ENCODE measurements around the gene CDH7. TPM values are rescaled to one million over a fixed set of nuclear protein-coding genes. Genes with fewer than 3 reads are reported as not detected.

The CDH7 gene
- total RNA-seq, 2 experiments from 2014 or later: not detected

GRCh38 chr18:65790604-65791003 is 39.8 kb downstream of the CDH7 start:
- no peaks in the 10 kb centered on the region for H3K27me3 Mint-ChIP-seq
- H3K36me3 ChIP-seq (ENCODE audit: insufficient read depth, low read length): no peaks in the 10 kb centered on the region
- no peaks in the 10 kb centered on the region for H3K4me1 Mint-ChIP-seq (ENCODE audit: low read depth)
- CTCF ChIA-PET: no interaction called here
- DNase-seq (no peak), ATAC-seq (ENCODE audit: poor library complexity) (no peak)
- no peaks in the 10 kb centered on the region for H3K27me3 ChIP-seq (ENCODE audit: control insufficient read depth in 1 of 2, insufficient read depth in 2 of 2, low read length in 2 of 2)
- H3K36me3 Mint-ChIP-seq (ENCODE audit: low read depth): no peaks in the 10 kb centered on the region
- H3K27ac Mint-ChIP-seq: no peak overlapping the region
- no peak overlapping the region for H3K4me3 ChIP-seq (ENCODE audit: low read length)
- intact Hi-C loops (cut with DNase I, micrococcal nuclease): no loop called here
- POLR2A ChIA-PET: no interaction called here
- H3K9me3 ChIP-seq (ENCODE audit: control insufficient read depth in 1 of 2, insufficient read depth in 1 of 2, low read length in 2 of 2): peaks cover 0 to 4% of the 10 kb centered on the region in 2 experiments
- no peak overlapping the region for H3K4me3 Mint-ChIP-seq
- H3K27ac ChIP-seq (ENCODE audit: low read depth in 1 of 2, low read length in 2 of 2): no peak overlapping the region
- H3K9me3 Mint-ChIP-seq: peaks cover 12% of the 10 kb centered on the region
- TF ChIP-seq CTCF (IDR thresholded peaks at IDR 0.05): no peak
- H3K4me1 ChIP-seq (ENCODE audit: insufficient read depth, low read length): no peaks in the 10 kb centered on the region

GRCh38 chr18:65791719-65792118 is 40.9 kb downstream of the CDH7 start:
- no peaks in the 10 kb centered on the region for H3K36me3 Mint-ChIP-seq (ENCODE audit: low read depth)
- POLR2A ChIA-PET: no interaction called here
- DNase-seq: no peak
- no peak overlapping the region for H3K27ac Mint-ChIP-seq
- Histone ChIP-seq H3K9me3 (ENCODE audit: control insufficient read depth in 1 of 2, insufficient read depth in 1 of 2, low read length in 2 of 2) (peaks cover 0 to 4% of the 10 kb centered on the region in 2 experiments), H3K27me3 (ENCODE audit: control insufficient read depth in 1 of 2, insufficient read depth in 2 of 2, low read length in 2 of 2) (no peaks in the 10 kb centered on the region), H3K4me3 (ENCODE audit: low read length) (no peak overlapping the region), H3K36me3 (ENCODE audit: insufficient read depth, low read length) (no peaks in the 10 kb centered on the region), H3K27ac (ENCODE audit: low read depth in 1 of 2, low read length in 2 of 2) (no peak overlapping the region), H3K4me1 (ENCODE audit: insufficient read depth, low read length) (no peaks in the 10 kb centered on the region)
- TF ChIP-seq CTCF (IDR thresholded peaks at IDR 0.05): no peak
- no peaks in the 10 kb centered on the region for H3K27me3 Mint-ChIP-seq
- CTCF ChIA-PET: no interaction called here
- H3K4me3 Mint-ChIP-seq: no peak overlapping the region
- intact Hi-C loops (cut with DNase I, micrococcal nuclease): no loop called here
- ATAC-seq (ENCODE audit: poor library complexity): no peak
- peaks cover 12% of the 10 kb centered on the region for H3K9me3 Mint-ChIP-seq
- H3K4me1 Mint-ChIP-seq (ENCODE audit: low read depth): no peaks in the 10 kb centered on the region

- Mint-ChIP-seq H3K4me3 (no peak overlapping the region), H3K4me1 (ENCODE audit: low read depth) (no peaks in the 10 kb centered on the region), H3K36me3 (ENCODE audit: low read depth) (no peaks in the 10 kb centered on the region), H3K9me3 (peaks cover 12% of the 10 kb centered on the region), H3K27ac (no peak overlapping the region), H3K27me3 (no peaks in the 10 kb centered on the region)
- CTCF ChIA-PET: no interaction called here
- Histone ChIP-seq H3K9me3 (ENCODE audit: control insufficient read depth in 1 of 2, insufficient read depth in 1 of 2, low read length in 2 of 2) (peaks cover 0 to 4% of the 10 kb centered on the region in 2 experiments), H3K4me1 (ENCODE audit: insufficient read depth, low read length) (no peaks in the 10 kb centered on the region), H3K36me3 (ENCODE audit: insufficient read depth, low read length) (no peaks in the 10 kb centered on the region), H3K27me3 (ENCODE audit: control insufficient read depth in 1 of 2, insufficient read depth in 2 of 2, low read length in 2 of 2) (no peaks in the 10 kb centered on the region), H3K27ac (ENCODE audit: low read depth in 1 of 2, low read length in 2 of 2) (no peak overlapping the region), H3K4me3 (ENCODE audit: low read length) (no peak overlapping the region)
- intact Hi-C loops (cut with DNase I, micrococcal nuclease): no loop called here
- ATAC-seq (ENCODE audit: poor library complexity) (no peak), DNase-seq (no peak)
- no peak for TF ChIP-seq CTCF (IDR thresholded peaks at IDR 0.05)
- POLR2A ChIA-PET: no interaction called here
Observed at GRCh38 chr18:65792456-65793074, 41.8 kb downstream of the CDH7 start.
